ENCODE results near the gene CCDC63. TPM values are rescaled to one million over a fixed set of nuclear protein-coding genes. Genes with fewer than 3 reads are reported as not detected.

CCDC63 gene
- total and polyA plus RNA-seq, 9 of the 15 experiments (the other 6 are each of a cell fraction or from before 2014, with no cell fraction given): not detected

DNA sequence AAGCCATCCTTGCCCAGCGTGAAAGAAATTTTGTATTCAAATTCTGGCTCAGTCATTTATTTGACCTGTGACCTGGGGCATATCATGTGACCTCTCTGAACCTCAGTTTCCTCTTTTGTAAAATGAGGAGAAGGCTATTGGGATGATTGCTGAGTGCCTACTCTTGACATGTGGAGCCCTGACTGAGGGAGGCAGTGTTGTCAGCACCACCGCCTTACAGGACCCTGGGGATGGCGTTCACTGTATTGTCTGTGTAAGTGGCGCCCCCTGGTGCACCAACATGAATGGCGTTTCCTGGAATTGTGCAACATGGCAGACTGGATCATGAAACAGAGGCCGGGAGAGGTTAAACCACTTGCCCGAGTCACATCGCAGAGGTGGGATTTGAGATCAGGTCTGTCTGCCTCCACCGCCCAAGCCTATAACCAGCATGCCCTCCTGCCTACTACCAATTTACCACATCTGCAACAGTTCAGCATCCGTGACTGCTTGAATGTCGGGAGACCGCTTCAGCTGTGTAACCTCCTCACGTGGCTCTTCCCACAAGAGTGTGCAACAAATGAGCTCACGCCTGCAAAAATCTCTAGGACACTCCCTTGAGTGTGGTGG, 20.1 kb upstream of the CCDC63 start:
- intact Hi-C loops (cut with micrococcal nuclease): loop anchor here (1.0 to 5.0 kb wide), 9 partner anchors 61 to 374 kb away; partner anchors contain the start of genes ARPC3 and PPP1CC
- Histone ChIP-seq H3K79me2 (ENCODE audit: control insufficient read depth, insufficient read depth, low read length) (no peaks in the 10 kb centered on the region), H3K9me3 (replicated peaks; ENCODE audit: control insufficient read depth, insufficient read depth, low read depth, low read length) (no peaks in the 10 kb centered on the region), H3K4me1 (replicated peaks in 1 of 2; ENCODE audit: control insufficient read depth in 2 of 2, insufficient read depth in 2 of 2, low read length in 2 of 2) (peaks cover 4% of the 10 kb centered on the region in 2 experiments; a peak in 2 of 5 replicates), H3K4me3 (peak overlapping the region; percentile 17; the same call in 1 of the 2 replicates), H3K4me2 (ENCODE audit: insufficient read depth, low read length) (peak overlapping the region; percentile 94), H3K27ac (ENCODE audit: extremely low read depth, low read depth, low read length) (no peak overlapping the region; the same call in 2 of the 3 replicates), H3K27me3 (ENCODE audit: control insufficient read depth in 2 of 2, insufficient read depth in 2 of 2, low read length in 2 of 2) (peaks cover 9 to 42% of the 10 kb centered on the region in 2 experiments; a peak in 3 of 5 replicates), H3K36me3 (ENCODE audit: control insufficient read depth, insufficient read depth, low read length) (no peaks in the 10 kb centered on the region), H3K9me1 (ENCODE audit: control insufficient read depth, insufficient read depth, low read length) (no peaks in the 10 kb centered on the region), H4K20me1 (replicated peaks; ENCODE audit: control insufficient read depth, insufficient read depth, low read length) (no peaks in the 10 kb centered on the region), H3K9ac (ENCODE audit: insufficient read depth in 1 of 2, low read depth in 2 of 2, low read length in 2 of 2) (peak overlapping the region; percentile 36 to 79; a peak in 2 of 4 replicates), H2AFZ (ENCODE audit: low read depth, low read length) (peak overlapping the region; percentile 99)
- in situ Hi-C loops (cut with MboI): loop anchor here (5.0 to 10.0 kb wide), 3 partner anchors 104 to 374 kb away; partner anchors contain the start of genes ARPC3 and TCTN1
- ChIA-PET CTCF (ENCODE audit: low intra/inter-chr PET ratio) (interaction anchor here (0.6 to 2.6 kb wide), 10 partner anchors 51 to 376 kb away, joined by 3 to 12 read pairs (median 4); partner anchors contain the start of gene ARPC3), POLR2A (interaction anchor here (0.6 to 0.7 kb wide), 2 partner anchors 89 to 100 kb away, joined by 3 read pairs; no protein-coding TSS in a partner anchor)
- no TSS peak for BruUV-seq (replicated peaks)
- peak; percentile 84 to 92 (median 90) for DNase-seq (ENCODE audit: extremely low read depth in 1 of 4, low spot score in 3 of 4)
- FAIRE-seq: peak; percentile 98
- 18% methylated on average over 14 of the region's 14 CpGs for WGBS (ENCODE audit: insufficient coverage, low coverage, missing lambda C conversion rate)
- peak; percentile 99 for ATAC-seq
- TF ChIP-seq ZFP36 (IDR thresholded peaks at IDR 0.05; ENCODE audit: low read depth, low read length, partially characterized antibody): peak; percentile 17
- TF ChIP-seq CHD4 (IDR thresholded peaks at IDR 0.05; ENCODE audit: insufficient read depth, insufficient replicate concordance, low read depth, low read length, poor library complexity, severe bottlenecking): no peak
- no peak for TF ChIP-seq CREB3 (tag; conservative IDR thresholded peaks at IDR 0.05; ENCODE audit: low read depth)
- no peak for TF ChIP-seq ZNF347 (CRISPR knock-in tag; IDR thresholded peaks at IDR 0.05; ENCODE audit: low read depth)
- no peak for TF ChIP-seq JUNB (CRISPR knock-in tag; conservative IDR thresholded peaks at IDR 0.05)
- TF ChIP-seq ZNF717 (CRISPR knock-in tag; IDR thresholded peaks at IDR 0.05): no peak
- peak; percentile 72; the same call in 1 of the 2 replicates for TF ChIP-seq CTBP1 (IDR thresholded peaks at IDR 0.05; ENCODE audit: borderline replicate concordance)
- no peak for TF ChIP-seq SUPT5H (IDR thresholded peaks at IDR 0.05)
- 0 out of 2 replicates have a peak, but pooled peaks have one; percentile 19 for TF ChIP-seq NFE2 (IDR thresholded peaks at IDR 0.05; ENCODE audit: low read depth)
- no peak for TF ChIP-seq SIRT6 (IDR thresholded peaks at IDR 0.05; ENCODE audit: low read depth, low read length)
- peak; percentile 57; the same call in 1 of the 2 replicates for TF ChIP-seq TFAP4 (CRISPR knock-in tag; IDR thresholded peaks at IDR 0.05; ENCODE audit: borderline replicate concordance)
- no peak for TF ChIP-seq ZNF184 (CRISPR knock-in tag; IDR thresholded peaks at IDR 0.05)
- peak; percentile 47; the same call in 1 of the 2 replicates for TF ChIP-seq ZNF384 (IDR thresholded peaks at IDR 0.05; ENCODE audit: low read depth, low read length)
- TF ChIP-seq PATZ1 (CRISPR knock-in tag; IDR thresholded peaks at IDR 0.05; ENCODE audit: borderline replicate concordance): no peak
- peak; percentile 74; the same call in 1 of the 2 replicates for TF ChIP-seq RB1 (IDR thresholded peaks at IDR 0.05; ENCODE audit: low read depth)
- no peak for TF ChIP-seq MECOM (CRISPR knock-in tag; IDR thresholded peaks at IDR 0.05)
- TF ChIP-seq GATA2 (CRISPR knock-in tag; IDR thresholded peaks at IDR 0.05): no peak

Measured in K562 (cell line).